Right lobe of liver (tissue), 6 donors: Measurements from ENCODE around the gene MUSTN1. TPM values are rescaled to one million over a fixed set of nuclear protein-coding genes. Genes with fewer than 3 reads are reported as not detected.

Source experiments
- ATAC-seq, 4 donors: fragments of 200-7000 bp; cut with Tn5 transposase; one replicate each; pipeline ENCODE4 v1.9.1; 2020; ENCODE audit warnings: mild to moderate bottlenecking in 4 of 4, moderate library complexity in 4 of 4
- DNase-seq, 3 donors: peaks; one replicate each; pipeline ENCODE4 v3.0.0-alpha.2; 2020
- H3K27ac ChIP-seq, 3 donors: fragments of 200-600 bp; one replicate each; pipeline ENCODE4 v1.8.0; 2022
- H3K27me3 ChIP-seq, 2 donors: fragments of 200-600 bp; one replicate each; pipeline ENCODE4 v1.8.0; 2022
- H3K36me3 ChIP-seq, 4 donors: fragments of 200-600 bp; sonication (generic) in 1 of 4; one replicate each; pipeline versions ENCODE4 v1.5.1 to v1.8.0; 2017 to 2022; ENCODE audit warnings: control low read depth in 1 of 4
- H3K4me1 ChIP-seq, 4 donors: fragments of 200-600 bp; sonication (generic) in 1 of 4; one replicate each; pipeline versions ENCODE4 v1.5.1 to v1.8.0; 2017 to 2022; ENCODE audit warnings: control low read depth in 1 of 4
- H3K4me3 ChIP-seq, 3 donors: fragments of 200-600 bp; one replicate each; pipeline ENCODE4 v1.8.0; 2022
- H3K9me3 ChIP-seq, 4 donors: fragments of 200-600 bp; sonication (generic) in 1 of 4; one replicate each; pipeline versions ENCODE4 v1.5.1 to v1.8.0; 2017 to 2022; ENCODE audit warnings: control low read depth in 1 of 4
- CTCF ChIP-seq, 4 donors: fragments of 200-600 bp in 3 of 4; fragments of 450-650 bp in 1 of 4; IDR thresholded peaks; one replicate each; pipeline versions ENCODE4 v1.5.1 to v1.8.0; 2016 to 2022; ENCODE audit warnings: antibody characterized with exemption in 4 of 4, mild to moderate bottlenecking in 2 of 4
- POLR2A ChIP-seq: fragments of 450-650 bp; IDR thresholded peaks from one replicate; pipeline ENCODE4 v1.6.1; 2017; ENCODE audit warnings: antibody characterized with exemption, mild to moderate bottlenecking
- WGBS: methylation state at CpG from one replicate; pipeline ENCODE4 v1.1.6; 2018; ENCODE audit warnings: low coverage, low lambda C conversion rate; ENCODE audit not compliant: insufficient coverage; ENCODE audit errors: missing lambda C conversion rate; 5-methylcytosine and 5-hydroxymethylcytosine counted together
- intact Hi-C, 2 donors: fragments of 100-400 bp; cut with DNase I; formaldehyde crosslinking; loops; one replicate each; pipeline versions ENCODE4 v1.11.2 to v1.14.1; 2022
- total RNA-seq, 6 experiments: library from RNA; depleted of rRNA in 2 of 6; stranded (reverse); fragments of >200 nt in 2 of 6; fragmentation: NEBNext Ultra II Directional in 3 of 6; extraction: Animal tissue kit (Norgen Biotek cat#: 25700) in 3 of 6; gene quantifications; one replicate each; pipeline versions ENCODE4 v1.1.0 to v1.2.4, GENCODE V29; 2016 to 2023
- donor health status: DM: no; HTN: yes; CAD: no.
- donor health status: DM: no; HTN: no; CAD: no.
- donor health status: DM: no; HTN: no; CAD: no.
- donor health status: DM: no; HTN: yes; CAD: no.
- donor health status: DM: no; HTN: yes; CAD: no.

Gene MUSTN1
- total RNA-seq, 6 experiments from 2014 or later = 0.59 to 9.9 (median 5.7) TPM; not detected in 2

- no peak overlapping the region for H3K4me3 ChIP-seq
- peaks cover 2 to 81% (median 34%) of the 10 kb centered on the region in 4 donors for H3K4me1 ChIP-seq
- H3K36me3 ChIP-seq = peaks cover 0 to 41% (median 17%) of the 10 kb centered on the region in 4 donors
- DNase-seq (peak; percentile 1 to 46 (median 18)), ATAC-seq (no peak)
- H3K27me3 ChIP-seq = no peaks in the 10 kb centered on the region
- WGBS = 58% methylated on average over 2 of the region's 7 CpGs
- no peak for TF ChIP-seq POLR2A
- no peak for TF ChIP-seq CTCF (IDR thresholded peaks at IDR 0.05)
- H3K27ac ChIP-seq = no peak overlapping the region
- intact Hi-C loops = no loop called here
- no peaks in the 10 kb centered on the region for H3K9me3 ChIP-seq
Observed at GRCh38 chr3:52790337-52790736, 44.5 kb downstream of the MUSTN1 start.

GRCh38 chr3:52789746-52790040 is 45.1 kb downstream of the MUSTN1 start:
- H3K27ac ChIP-seq = no peak overlapping the region
- no peaks in the 10 kb centered on the region for H3K9me3 ChIP-seq
- WGBS = no CpG with 5 or more reads among the region's 6 CpGs
- no peaks in the 10 kb centered on the region for H3K27me3 ChIP-seq
- H3K4me1 ChIP-seq = peaks cover 2 to 87% (median 37%) of the 10 kb centered on the region in 4 donors
- DNase-seq = peak in 2 of 3 donors; percentile 25 to 49
- intact Hi-C loops = no loop called here
- no peak for ATAC-seq
- H3K36me3 ChIP-seq = peaks cover 0 to 41% (median 17%) of the 10 kb centered on the region in 4 donors
- TF ChIP-seq POLR2A (no peak), CTCF (IDR thresholded peaks at IDR 0.05) (no peak)
- no peak overlapping the region for H3K4me3 ChIP-seq

GRCh38 chr3:52788890-52789745 is 45.7 kb downstream of the MUSTN1 start:
- peaks cover 2 to 85% (median 36%) of the 10 kb centered on the region in 4 donors for H3K4me1 ChIP-seq
- H3K36me3 ChIP-seq = peaks cover 0 to 44% (median 19%) of the 10 kb centered on the region in 4 donors
- H3K4me3 ChIP-seq = no peak overlapping the region
- no peak for TF ChIP-seq POLR2A
- no peak for TF ChIP-seq CTCF (IDR thresholded peaks at IDR 0.05)
- WGBS = 51% methylated on average over 7 of the region's 16 CpGs
- ATAC-seq (no peak), DNase-seq (peak in 2 of 3 donors; percentile 24 to 56)
- H3K27ac ChIP-seq = peak overlapping the region in 1 of 3 donors; percentile 70
- intact Hi-C loops = no loop called here
- no peaks in the 10 kb centered on the region for H3K9me3 ChIP-seq
- H3K27me3 ChIP-seq = no peaks in the 10 kb centered on the region

- Histone ChIP-seq H3K4me1 (peaks cover 0 to 76% (median 28%) of the 10 kb centered on the region in 4 donors), H3K27me3 (no peaks in the 10 kb centered on the region), H3K36me3 (peaks cover 0 to 56% (median 25%) of the 10 kb centered on the region in 4 donors), H3K4me3 (peak overlapping the region in 1 of 3 donors; percentile 19), H3K27ac (peak overlapping the region in 1 of 3 donors; percentile 70), H3K9me3 (no peaks in the 10 kb centered on the region)
- TF ChIP-seq POLR2A = no peak
- TF ChIP-seq CTCF (IDR thresholded peaks at IDR 0.05) = no peak
- DNase-seq (peak; percentile 69 to 90 (median 80)), ATAC-seq (peak; percentile 12 to 60 (median 32))
- WGBS = 30% methylated on average over 11 of the region's 17 CpGs
- intact Hi-C loops = no loop called here
Observed at GRCh38 chr3:52787672-52788625, 46.9 kb downstream of the MUSTN1 start.
